PC-3 (cell line): Measurements from ENCODE around the gene IL11RA.

Source experiments
- CTCF ChIP-seq: fragments of 300-600 bp; sonication (generic); conservative IDR thresholded peaks from 2 replicates; pipeline ENCODE4 v1.5.1; 2017; ENCODE audit warnings: antibody characterized with exemption, low read depth, mild to moderate bottlenecking, low read length
- EZH2phosphoT487 ChIP-seq: fragments of 300-600 bp; sonication (generic); IDR thresholded peaks from 2 replicates; pipeline ENCODE4 v1.6.1; 2018; ENCODE audit warnings: mild to moderate bottlenecking, antibody characterized with exemption, low read length, borderline replicate concordance

DNA sequence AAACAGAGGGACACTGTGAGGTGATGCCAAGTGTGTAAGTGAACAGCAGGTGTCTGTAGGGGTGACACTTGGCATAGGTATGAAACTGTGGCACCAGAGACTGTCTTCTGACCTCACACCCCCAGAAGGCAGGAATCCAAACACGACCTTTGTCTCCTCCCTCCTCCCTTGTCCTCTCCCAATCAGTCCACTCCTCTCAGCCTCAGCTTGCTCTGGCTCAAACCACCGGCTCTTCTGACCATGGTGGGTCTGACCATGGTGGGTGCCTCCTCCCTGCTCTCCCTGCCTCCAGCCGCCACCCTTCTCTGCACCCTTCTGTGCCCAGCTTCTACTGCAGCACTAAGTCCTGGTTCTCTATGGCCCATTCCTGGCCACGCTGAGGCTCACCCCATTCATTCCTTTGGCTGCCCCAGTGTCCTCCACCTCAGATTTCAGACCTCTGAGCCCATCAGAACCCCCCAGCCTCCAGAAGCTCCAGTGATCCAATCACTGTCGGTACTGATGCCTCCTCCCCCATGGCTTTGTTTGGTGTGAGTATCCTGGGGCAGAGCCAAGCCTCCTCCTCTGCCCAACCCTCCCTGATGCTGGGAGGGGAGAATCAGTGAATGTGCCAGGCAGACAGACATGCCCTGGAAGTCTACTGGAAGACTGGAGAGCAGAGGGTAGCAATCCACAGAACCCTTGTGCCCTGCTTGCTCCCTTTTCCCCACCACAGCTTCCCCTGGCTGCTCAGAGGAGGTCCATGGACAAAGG lies 21.4 kb upstream of the IL11RA start:
- TF ChIP-seq CTCF (no peak), EZH2phosphoT487 (no peak)
